Measurements from ENCODE around the gene SPRED2. TPM values are rescaled to one million over a fixed set of nuclear protein-coding genes. Genes with fewer than 3 reads are reported as not detected.

Gene SPRED2
- total RNA-seq, 2 donors from 2014 or later, result 21.9 to 22.3 TPM

- H3K27me3 ChIP-seq (replicated peaks; ENCODE audit: insufficient read depth), result no peaks in the 10 kb centered on the region
- DNase-seq (ENCODE audit: low spot score) (peak; percentile 11), ATAC-seq (ENCODE audit: insufficient number of reproducible peaks, low FRiP score, low read depth) (no peak)
- TF ChIP-seq CTCF (IDR thresholded peaks at IDR 0.05), result no peak
- H3K4me1 ChIP-seq (ENCODE audit: control insufficient read depth in 1 of 2, low read depth in 2 of 2), result peaks cover 13 to 27% of the 10 kb centered on the region in 2 donors
- H3K9me3 ChIP-seq, result no peaks in the 10 kb centered on the region
- peak overlapping the region; percentile 98 for H3K4me3 ChIP-seq
- no peaks in the 10 kb centered on the region for H3K36me3 ChIP-seq
- H3K27ac ChIP-seq, result peak overlapping the region; percentile 97
Observed at GRCh38 chr2:65431421-65432226, 775 bp downstream of the SPRED2 start.

GRCh38 chr2:65430603-65431420 is 1.6 kb downstream of the SPRED2 start:
- Histone ChIP-seq H3K36me3 (no peaks in the 10 kb centered on the region), H3K4me1 (ENCODE audit: control insufficient read depth in 1 of 2, low read depth in 2 of 2) (peaks cover 13 to 27% of the 10 kb centered on the region in 2 donors), H3K27ac (peak overlapping the region; percentile 97), H3K9me3 (no peaks in the 10 kb centered on the region), H3K27me3 (replicated peaks; ENCODE audit: insufficient read depth) (no peaks in the 10 kb centered on the region), H3K4me3 (peak overlapping the region; percentile 98)
- ATAC-seq (ENCODE audit: insufficient number of reproducible peaks, low FRiP score, low read depth) (no peak), DNase-seq (ENCODE audit: low spot score) (peak; percentile 11)
- no peak for TF ChIP-seq CTCF (IDR thresholded peaks at IDR 0.05)

GRCh38 chr2:65429786-65430602 is 2.4 kb downstream of the SPRED2 start:
- H3K27ac ChIP-seq, result peak overlapping the region; percentile 49 to 97
- peak overlapping the region; percentile 98 for H3K4me3 ChIP-seq
- ATAC-seq (ENCODE audit: insufficient number of reproducible peaks, low FRiP score, low read depth) (no peak), DNase-seq (ENCODE audit: low spot score) (no peak)
- no peak for TF ChIP-seq CTCF (IDR thresholded peaks at IDR 0.05)
- no peaks in the 10 kb centered on the region for H3K36me3 ChIP-seq
- peaks cover 13 to 22% of the 10 kb centered on the region in 2 donors for H3K4me1 ChIP-seq (ENCODE audit: control insufficient read depth in 1 of 2, low read depth in 2 of 2)
- H3K9me3 ChIP-seq, result no peaks in the 10 kb centered on the region
- H3K27me3 ChIP-seq (replicated peaks; ENCODE audit: insufficient read depth), result no peaks in the 10 kb centered on the region

GRCh38 chr2:65427532-65427931 is 4.9 kb downstream of the SPRED2 start:
- no peaks in the 10 kb centered on the region for H3K36me3 ChIP-seq
- no peaks in the 10 kb centered on the region for H3K9me3 ChIP-seq
- no peak overlapping the region for H3K4me3 ChIP-seq
- DNase-seq (ENCODE audit: low spot score) (no peak), ATAC-seq (ENCODE audit: insufficient number of reproducible peaks, low FRiP score, low read depth) (no peak)
- H3K4me1 ChIP-seq (ENCODE audit: control insufficient read depth in 1 of 2, low read depth in 2 of 2), result peaks cover 12 to 23% of the 10 kb centered on the region in 2 donors
- no peak overlapping the region for H3K27ac ChIP-seq
- no peak for TF ChIP-seq CTCF (IDR thresholded peaks at IDR 0.05)
- no peaks in the 10 kb centered on the region for H3K27me3 ChIP-seq (replicated peaks; ENCODE audit: insufficient read depth)
